ENCODE results near the gene PTBP3.
"Not testable (repeated sequence)": the region's sequence is repeated elsewhere in the genome, so short reads cannot be mapped to it uniquely, and the experiment has no call there.

The PTBP3 gene

DNA sequence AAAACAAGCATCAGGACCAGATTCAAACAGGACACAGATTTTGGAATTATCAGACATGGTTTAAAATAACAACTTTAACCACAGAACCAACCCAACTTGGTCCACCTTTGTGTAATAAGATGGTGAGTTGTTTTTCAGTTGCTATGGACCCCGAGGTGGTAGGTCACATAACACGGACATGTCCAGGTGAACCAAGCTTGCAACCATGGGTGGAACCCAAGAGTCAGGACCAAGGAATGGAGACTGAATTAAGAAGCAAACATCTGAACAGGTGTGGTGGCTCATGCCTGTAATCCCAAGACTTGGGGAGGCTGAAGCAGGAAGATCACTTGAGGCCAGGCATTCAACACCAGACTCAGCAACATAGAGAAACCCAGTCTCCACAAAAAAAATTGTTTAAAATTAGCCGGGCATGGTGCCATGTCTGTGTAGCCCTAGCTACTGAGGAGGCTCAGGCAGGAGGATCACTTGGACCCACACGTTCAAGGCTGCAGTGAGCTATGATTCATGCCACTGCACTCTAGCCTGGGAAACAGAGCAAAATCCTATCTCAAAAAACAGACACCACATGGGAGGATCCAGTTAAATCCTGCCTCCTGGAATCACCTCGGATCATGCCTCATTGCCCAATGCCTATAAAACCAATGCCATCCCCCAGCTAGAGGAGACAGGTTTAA lies 10.6 kb downstream of the PTBP3 start:
- no peak for DNase-seq

DNA sequence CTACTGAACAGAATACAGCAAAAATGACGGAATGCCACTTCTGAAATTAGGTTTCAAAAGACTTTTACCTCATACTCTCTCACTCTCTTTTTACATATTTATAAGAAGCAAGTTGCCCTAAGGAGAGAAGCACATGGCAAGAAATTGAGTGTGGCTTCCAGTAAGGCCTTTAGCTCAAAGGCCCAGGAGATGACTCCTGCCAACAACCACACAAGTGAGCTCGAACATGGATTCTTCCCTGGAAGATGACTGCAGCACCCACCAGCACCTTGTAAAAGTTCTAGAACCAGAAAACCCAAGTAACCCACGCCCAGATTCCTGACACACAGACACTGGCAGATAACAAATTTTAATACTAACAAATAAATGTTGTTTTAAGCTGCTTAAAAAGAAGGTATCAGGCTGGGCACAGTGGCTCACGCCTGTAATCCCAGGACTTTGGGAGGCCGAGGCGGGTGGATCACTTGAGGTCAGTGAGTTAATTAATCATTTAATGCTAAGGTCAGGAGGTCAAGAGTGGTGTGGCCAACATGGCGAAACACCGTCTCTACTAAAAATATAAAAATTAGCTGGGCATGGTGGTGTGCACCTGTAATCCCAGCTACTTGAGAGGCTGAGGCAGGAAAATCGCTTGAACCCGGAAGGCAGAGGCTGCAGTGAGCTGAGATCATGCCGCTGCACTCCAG lies 17.0 kb downstream of the PTBP3 start:
- DNase-seq = no peak

DNA sequence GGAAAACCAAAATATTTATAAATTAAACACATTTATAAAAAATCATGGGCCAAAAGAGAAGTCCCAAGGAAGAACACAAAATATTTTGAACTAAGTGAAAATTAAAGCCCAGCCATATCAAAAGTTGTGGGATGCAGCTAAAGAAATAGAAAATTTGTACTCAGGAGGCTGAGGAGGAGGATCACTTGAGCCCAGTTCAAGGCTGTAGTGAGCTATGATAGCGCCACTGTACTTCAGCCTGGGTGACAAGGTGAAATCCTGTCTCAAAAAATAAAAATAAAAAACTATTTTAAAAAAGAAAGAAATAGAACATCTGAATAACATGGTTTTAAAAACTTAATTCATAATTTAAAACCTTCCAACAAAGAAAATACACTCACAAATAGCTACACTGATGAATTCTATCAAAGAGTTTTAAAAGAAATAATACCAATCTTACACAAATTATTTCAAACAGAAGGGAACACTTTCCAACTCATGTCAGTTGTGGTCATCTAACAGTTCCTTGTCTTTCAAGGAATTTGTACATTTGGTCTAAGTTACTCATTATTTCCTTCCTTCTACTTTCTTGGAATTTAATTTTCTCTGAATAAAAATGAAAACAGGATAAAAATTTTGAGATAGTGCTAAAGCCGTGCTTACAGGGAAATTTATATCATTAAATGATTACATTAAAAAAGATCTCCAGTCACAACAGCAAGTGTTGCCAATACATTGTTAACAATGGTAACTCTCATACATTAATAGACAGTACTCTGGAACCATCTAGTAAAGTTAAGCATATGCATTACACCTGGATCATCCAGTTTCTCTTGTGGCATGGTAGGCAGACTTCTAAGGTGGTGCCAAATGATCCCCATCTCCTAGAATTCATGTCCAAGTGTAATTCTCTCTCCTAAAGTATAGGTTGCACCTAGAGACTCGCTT lies 17.8 kb downstream of the PTBP3 start:
- DNase-seq = no peak

DNA sequence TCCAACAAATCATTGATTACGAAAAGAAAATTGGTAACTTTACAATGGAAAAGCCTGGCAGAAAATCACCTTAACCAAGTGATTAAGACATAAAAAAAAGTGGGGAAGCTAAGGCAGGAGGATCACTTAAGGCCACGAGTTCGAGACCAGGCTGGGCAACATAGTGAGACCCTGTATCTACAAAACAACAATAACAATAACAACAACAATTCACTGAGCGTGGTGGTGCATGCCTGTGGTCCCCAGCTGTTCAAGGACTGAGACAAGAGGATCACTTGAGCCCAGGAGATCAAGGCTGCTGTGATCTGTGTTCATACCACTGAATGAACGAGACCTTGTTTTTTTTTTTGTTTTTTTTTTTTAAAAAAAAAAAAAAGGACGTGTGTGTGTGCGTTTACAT lies 21.3 kb downstream of the PTBP3 start:
- no peak for DNase-seq

DNA sequence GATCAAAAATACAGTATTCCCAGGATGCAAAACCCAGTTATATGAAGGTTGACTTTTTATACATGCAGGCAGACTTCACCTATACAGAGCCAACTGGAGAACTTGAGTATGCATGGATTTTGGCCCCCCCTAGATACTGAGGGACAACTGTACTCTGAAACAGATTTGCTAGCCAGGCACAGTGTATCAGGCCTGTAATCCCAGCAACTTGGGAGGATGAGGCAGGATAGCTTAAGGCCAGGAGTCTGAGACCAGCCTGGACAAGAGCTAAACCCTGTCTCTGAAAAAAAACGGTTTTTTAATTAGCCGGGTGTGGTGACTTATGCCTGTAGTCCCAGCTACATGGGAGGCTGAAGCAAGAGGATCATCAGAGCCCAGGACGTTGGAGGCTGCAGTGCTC lies 21.9 kb downstream of the PTBP3 start:
- no peak for DNase-seq

DNA sequence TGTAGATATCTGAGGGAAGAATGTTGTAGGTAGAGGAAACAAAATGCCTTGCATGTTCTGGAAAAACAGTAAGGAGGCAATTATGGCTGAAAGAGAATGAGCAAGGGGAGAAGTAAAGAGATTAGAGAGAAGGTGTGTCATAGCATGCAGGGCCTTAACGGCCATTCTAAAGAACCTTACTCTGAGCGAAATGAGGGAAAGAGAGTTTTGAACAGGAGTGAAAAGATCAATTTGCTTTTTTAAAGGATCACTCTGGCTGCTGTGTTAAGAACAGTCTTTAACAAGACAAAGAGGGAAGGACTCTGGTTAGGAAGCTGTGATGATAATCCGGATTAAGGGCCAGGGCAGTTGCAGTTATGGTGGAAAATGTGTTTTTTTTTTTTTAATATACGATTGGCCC lies 22.6 kb downstream of the PTBP3 start:
- DNase-seq = no peak

DNA sequence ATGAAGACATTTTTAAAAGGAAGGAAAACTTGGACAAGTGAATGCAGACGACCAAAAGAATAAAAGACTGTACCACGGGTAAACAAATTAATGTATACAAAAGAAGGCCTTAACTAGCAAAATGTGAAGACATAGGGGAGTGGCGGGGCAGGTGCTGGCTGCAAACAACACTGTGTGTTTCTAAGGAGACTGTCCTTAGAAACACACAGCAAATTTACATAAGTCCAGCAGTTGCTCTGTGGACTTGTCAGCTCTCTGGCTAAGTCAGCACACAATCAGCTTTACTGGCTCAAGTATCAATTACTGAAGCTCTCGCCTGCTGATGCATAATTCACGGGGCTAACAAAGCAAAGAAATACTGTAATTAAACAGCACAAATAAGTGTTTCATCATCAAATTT lies 24.8 kb downstream of the PTBP3 start:
- DNase-seq = no peak

DNA sequence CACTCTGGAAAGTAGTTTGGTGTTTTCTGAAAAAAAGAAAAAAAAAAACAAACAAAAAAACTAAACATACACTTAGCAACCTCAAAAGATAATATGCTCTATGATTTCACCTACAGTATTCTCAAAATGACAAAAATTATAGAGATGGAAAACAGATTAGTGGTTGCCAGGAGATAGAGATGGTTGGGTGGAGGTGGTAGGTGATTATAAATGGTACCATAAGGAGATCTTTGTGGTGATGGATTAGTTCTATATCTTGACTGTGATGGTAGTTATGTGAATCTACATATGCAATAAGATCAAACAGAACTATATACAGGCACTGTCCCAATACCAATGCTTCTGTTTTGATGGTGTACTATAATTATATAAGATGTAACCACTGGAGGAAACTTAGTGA lies 32.0 kb downstream of the PTBP3 start:
- DNase-seq = no peak

DNA sequence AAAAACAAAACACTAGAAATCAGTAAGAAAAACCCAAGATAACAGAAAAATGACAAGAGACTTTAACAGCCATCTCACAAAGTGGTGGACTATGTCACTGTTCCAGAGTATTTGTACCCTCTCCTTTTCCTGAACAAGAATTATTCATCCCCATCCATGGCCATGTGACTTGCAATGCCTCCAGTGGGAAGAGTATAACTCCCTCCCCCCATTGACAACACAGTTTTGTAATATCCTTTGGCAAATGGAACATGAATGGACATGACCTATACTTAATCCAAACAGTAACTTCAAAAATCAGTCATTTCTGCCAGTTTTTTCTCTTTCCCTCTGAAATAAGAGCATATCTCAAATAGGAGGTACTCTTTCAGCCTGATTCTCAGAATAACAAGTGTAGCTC lies 33.9 kb downstream of the PTBP3 start:
- no peak for DNase-seq

DNA sequence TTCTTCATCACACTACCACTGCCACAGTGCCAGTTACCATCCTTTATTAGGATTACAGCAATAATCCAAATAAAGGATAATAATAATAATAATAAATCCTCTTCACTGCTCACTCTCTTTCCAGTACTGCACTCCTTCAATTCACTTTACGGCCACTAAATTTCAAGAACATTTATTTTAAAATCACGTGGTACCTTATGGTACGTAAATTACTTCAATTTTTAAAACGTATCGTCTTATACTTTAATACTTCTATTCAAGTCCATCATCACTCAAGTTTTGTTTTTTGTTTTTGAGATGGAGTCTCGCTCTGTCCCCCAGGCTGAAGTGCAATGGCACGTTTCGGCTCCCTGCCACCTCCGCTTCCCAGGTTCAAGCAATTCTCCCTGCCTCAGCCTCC lies 36.5 kb downstream of the PTBP3 start:
- DNase-seq = no peak

DNA sequence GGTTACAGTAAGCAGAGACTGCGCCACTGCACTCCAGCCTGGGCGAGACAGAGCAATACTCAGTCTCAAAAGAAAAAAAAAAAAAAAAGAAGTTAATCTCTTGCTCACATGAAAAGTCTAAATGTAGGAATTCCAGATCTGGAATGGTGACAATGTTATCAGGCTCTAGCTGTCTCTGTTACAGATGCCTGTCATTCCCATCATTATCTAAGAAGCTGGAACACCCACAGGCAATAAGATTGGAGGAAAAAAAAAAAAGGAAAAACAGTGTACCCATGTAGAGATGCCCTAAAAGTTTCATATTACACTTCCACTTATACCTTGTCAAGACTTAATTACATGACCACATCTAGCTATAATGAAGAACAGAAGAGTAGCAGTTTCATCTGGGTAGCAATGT lies 38.2 kb downstream of the PTBP3 start:
- DNase-seq = no peak

DNA sequence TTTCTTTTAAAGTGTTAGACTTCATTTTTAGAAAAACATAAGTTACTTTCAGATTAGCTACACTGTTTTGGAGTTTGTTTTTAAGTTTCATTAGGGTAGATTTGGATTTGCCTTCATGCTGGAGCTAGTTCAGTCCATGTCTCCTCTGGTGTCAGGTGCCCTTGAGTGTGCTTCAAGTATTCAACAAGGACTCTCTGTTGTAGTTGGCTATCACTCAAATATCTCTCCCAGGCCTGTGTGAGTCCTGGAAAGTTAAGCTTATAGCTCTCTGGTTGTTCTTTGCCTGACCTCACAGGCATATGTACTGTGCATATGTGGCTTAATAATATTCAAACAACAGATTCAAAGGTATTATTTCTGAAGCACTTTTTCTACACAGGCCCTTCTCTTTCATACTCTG lies 45.4 kb downstream of the PTBP3 start:
- DNase-seq = no peak

DNA sequence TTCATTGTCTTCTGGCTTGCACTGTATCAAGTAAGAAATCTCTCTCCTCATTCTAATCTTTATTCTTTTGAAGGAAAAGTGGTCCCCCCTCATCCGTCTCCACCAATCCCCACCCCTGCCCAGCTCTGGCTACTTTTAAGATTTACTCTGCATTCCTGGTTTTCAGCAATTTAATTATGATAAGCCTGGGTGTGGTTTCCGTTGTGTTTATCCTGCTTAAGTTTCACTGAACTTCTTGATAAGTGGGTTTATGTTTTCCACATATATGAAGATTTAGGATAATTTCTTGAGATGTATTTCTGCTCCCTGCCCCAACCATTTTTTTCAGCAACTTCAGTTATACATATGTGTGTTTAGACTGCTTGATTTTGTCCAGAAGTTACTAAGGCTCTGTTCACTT lies 46.5 kb downstream of the PTBP3 start:
- DNase-seq = no peak

DNA sequence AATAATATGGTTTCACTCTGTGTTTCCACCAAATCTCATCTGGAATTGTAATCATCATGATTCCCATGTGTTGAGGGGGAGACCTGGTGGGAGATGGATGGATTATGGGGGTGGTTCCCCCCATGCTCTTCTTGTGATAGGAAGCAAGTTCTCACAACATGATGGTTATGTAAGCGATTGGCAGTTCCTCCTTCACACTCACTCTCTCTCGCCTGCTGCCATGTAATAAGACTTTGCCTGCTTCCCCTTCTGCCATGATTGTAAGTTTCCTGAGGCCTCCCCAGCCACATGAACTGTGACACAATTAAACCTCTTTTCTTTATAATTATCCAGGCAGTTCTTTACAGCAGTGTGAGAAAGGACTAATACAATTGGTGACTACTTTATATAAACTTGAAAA lies 48.4 kb downstream of the PTBP3 start:
- DNase-seq = no peak

DNA sequence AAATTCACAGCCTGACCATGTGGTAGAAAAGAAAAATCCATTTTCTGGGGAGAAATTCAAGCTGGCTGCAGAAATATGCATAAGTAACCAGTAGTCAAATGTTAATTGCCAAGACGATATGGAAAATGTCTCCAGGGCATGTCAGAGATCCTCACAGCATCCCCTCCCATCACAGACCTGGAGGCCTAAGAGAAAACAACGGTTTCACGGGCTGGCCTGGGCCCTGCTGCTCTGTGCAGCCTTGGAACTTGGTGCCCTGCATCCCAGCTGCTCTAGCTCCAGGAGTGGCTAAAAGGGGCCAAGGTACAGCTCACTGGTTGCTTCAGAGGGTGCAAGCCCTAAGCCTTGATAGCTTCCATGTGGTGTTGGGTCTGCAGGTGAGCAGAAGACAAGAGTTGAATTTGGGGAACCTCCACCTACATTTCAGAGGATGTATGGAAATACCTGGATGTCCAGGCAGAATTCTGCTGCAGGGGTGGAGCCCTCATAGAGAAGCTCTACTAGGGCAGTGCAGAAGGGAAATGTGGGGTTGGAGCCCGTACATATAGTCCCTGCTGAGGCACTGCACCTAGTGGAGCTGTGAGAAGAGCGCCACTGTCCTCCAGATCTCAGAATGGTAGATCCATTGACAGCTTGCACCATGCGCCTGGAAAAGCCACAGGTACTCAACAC lies 49.7 kb downstream of the PTBP3 start:
- DNase-seq = no peak

DNA sequence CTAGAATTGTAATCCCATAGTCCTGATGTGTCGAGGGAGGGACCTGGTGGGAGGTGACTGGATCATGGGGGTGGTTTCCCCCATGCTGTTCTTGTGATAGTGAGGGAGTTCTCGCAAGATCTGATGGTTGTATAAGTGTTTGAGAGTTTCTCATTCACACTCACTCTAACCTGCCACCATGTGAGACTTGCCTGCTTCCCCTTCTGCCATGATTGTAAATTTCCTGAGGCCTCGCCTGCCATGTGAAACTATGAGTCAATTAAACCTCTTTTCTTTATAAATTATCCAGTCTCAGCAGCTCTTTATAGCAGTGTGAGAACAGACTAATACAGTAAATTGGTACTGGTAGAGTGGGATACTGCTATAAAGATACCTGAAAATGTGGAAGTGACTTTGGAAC lies 50.6 kb downstream of the PTBP3 start:
- not testable (repeated sequence) for DNase-seq

DNA sequence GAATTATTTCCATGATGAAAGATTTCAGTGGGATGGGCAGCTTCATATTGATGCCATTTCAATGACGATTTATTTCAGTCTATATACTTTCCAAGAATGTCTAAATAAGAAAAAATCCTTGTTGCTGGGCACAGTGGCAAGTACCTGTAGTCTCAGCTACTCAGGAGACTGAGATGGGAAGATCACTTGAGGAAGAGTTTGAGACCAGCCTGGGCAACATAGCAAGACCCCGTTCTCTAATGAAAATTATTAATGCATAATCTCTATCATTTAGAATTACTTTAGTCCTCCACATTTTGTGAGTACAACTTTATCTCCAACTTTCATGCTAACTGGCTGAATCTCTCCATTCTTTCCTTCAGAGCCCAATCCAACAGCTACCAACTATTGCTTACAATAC lies 52.5 kb downstream of the PTBP3 start:
- no peak for DNase-seq

DNA sequence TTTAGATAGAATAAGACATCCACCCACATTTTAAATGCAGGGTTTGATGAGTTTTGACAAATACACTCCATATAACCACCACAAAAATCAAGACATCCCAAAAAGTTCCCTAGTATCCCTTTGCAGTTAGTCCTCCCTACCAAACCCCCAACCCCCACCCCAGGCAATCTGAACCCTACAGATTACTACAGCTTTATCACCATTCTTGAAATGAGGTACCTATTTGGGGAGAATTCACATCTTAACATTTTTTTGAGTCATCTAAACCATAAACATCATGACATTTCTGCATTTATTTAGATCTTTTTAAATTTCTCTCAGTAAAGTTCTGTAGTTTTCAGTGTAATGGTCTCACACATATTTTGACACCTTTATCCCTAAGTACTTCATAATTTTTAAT lies 53.9 kb downstream of the PTBP3 start:
- no peak for DNase-seq

DNA sequence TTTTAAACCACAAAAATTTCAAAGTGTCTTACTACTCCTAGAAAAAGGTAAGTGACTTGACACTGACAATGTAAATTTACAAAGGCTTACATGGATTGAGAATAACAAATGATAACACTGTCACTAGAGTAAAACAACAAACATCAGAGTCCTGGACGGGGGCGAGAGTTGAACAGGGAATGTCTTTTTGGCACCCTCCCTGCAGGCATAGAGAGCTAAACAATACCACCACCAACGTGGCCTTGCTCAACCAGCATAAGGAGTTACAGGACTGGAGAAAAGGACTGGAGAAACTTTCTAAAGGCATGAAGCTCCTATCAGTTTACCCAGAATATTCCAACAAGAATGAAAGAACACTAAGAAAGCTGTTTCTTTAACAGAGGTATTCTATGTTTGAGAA lies 55.3 kb downstream of the PTBP3 start:
- DNase-seq = no peak

DNA sequence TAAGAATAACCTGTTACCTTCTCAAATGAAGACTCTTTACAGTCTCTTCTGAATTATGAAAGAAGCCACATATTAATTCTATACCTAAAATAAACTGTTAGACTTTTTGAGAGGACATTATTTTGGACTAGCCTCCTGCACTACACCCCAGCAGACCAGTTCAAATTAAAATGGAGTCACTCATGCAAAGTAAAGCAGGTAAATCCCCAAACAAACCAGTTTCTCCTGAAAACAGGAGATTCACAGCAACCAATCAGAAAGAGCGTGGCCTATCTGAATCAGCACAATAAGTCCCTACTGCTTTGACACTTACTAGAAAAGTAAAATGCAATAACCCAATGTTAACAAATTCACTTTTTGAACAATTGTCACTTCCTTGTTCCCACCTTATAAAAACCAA lies 58.8 kb downstream of the PTBP3 start:
- DNase-seq = no peak

DNA sequence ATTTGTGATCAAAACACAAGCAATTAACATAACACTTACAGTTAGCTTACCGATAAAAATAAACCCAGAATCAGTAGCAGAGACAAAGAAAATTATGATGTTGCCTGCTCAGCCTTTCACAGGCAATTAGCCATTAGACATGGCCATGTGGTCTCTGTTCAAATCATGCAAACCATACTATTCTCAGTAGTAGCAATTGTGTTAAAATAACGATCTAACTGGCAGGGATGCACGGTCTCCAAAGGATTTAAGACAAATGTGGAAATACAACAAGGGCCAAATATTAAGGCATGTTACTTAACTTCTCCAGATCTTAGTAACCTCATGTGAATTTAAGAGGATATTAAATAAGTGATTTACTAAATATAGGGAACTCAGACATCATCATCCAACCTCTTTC lies 59.5 kb downstream of the PTBP3 start:
- no peak for DNase-seq

DNA sequence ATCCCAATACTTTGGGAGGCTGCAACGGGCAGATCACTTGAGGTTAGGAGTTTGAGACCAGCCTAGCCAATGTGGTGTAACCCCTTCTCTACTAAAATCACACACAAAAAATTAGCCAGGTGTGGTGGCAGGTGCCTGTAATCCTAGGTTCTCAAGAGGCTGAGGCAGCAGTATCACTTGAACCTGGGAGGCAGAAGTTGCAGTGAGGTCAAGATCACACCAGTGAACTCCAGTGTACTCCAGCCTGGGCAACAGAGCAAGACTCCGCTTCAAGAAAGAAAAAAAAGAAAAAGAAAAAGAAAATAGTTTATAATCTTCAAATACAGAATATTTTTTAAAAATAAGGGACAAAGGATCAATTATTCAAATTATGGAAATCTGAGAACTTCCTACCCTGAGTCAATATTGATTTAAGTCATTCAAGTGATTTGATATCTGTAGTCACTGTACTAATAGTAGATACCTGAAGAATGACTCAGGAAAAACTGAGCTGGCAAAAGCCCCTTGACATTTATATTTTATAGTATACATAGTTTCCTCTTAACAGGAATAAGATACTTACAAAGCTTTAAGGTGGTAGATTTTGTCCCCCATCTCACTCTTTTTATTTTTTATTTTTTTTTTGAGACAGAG lies 61.8 kb downstream of the PTBP3 start:
- DNase-seq = no peak

DNA sequence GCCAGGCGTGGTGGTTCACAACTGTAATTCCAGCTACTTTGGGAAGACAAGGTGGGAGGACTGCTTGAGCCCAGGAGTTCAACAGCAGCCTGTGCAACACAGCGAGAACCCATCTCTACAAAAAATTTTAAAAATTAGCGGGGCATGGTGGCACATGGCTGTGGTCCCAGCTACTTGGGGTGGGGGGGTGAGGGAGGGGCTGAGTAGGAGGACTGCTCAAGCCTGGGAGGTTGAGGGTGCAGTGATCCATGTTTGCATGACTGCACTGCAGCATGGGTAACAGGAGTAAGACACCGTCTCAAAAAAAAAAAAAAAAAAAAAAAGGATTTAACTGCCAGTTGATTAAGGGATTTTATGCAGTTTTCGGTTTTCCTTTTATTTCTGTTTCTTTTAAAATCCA lies 65.0 kb downstream of the PTBP3 start:
- DNase-seq = no peak

Measured in NCI-H446 (cell line).